Fibroblast of lung (primary cell): ENCODE results near the gene GNB1L. TPM values are rescaled to one million over a fixed set of nuclear protein-coding genes. Genes with fewer than 3 reads are reported as not detected.

Experiments used
- DNase-seq, 2 donors: peaks; one replicate each; pipeline versions ENCODE4 v3.0.0 to v3.0.0-alpha.2; 2010; ENCODE audit warnings: low read depth in 2 of 2
- H2AFZ ChIP-seq: 2 replicates; pipeline ENCODE4 v1.5.1; 2012; ENCODE audit warnings: low read length, control low read depth, inconsistent platforms
- H3K27ac ChIP-seq: 2 replicates; pipeline ENCODE4 v1.5.1; 2011; ENCODE audit warnings: low read length, control low read depth; ENCODE audit not compliant: insufficient read depth
- H3K27me3 ChIP-seq: 2 replicates; pipeline ENCODE4 v1.5.1; 2011; ENCODE audit warnings: mild to moderate bottlenecking, low read length; ENCODE audit not compliant: control insufficient read depth, insufficient read depth
- H3K36me3 ChIP-seq: 2 replicates; pipeline ENCODE4 v1.5.1; 2011; ENCODE audit warnings: low read length; ENCODE audit not compliant: control insufficient read depth, insufficient read depth
- H3K4me1 ChIP-seq: 2 replicates; pipeline ENCODE4 v1.5.1; 2011; ENCODE audit warnings: low read length; ENCODE audit not compliant: control insufficient read depth, insufficient read depth; ENCODE audit errors: extremely low read depth
- H3K4me2 ChIP-seq: 2 replicates; pipeline ENCODE4 v1.5.1; 2011; ENCODE audit warnings: low read length, control low read depth; ENCODE audit not compliant: insufficient read depth; ENCODE audit errors: extremely low read depth
- H3K4me3 ChIP-seq, 4 experiments: fragments of 200-600 bp in 1 of 4; sonication (generic) in 1 of 4; replicated peaks in 1 of 4; 2 replicates each; pipeline ENCODE4 v1.5.1; 2011 to 2016; ENCODE audit warnings: low read length in 4 of 4, low read depth in 3 of 4, mild to moderate bottlenecking in 3 of 4, control low read depth in 2 of 4, inconsistent platforms in 1 of 4, mixed read lengths in 1 of 4; ENCODE audit not compliant: insufficient read depth in 1 of 4; ENCODE audit errors: control extremely low read depth in 1 of 4
- H3K79me2 ChIP-seq: 2 replicates; pipeline ENCODE4 v1.5.1; 2012; ENCODE audit warnings: mild to moderate bottlenecking, low read length, inconsistent platforms; ENCODE audit not compliant: control insufficient read depth, insufficient read depth
- H3K9ac ChIP-seq: 2 replicates; pipeline ENCODE4 v1.5.1; 2011; ENCODE audit warnings: mild to moderate bottlenecking, low read length, control low read depth; ENCODE audit not compliant: insufficient read depth
- H3K9me3 ChIP-seq: 2 replicates; pipeline ENCODE4 v1.5.1; 2012; ENCODE audit warnings: low read depth, low read length; ENCODE audit not compliant: control insufficient read depth, insufficient read depth
- H4K20me1 ChIP-seq: 2 replicates; pipeline ENCODE4 v1.5.1; 2011; ENCODE audit warnings: low read length; ENCODE audit not compliant: control insufficient read depth, insufficient read depth; ENCODE audit errors: extremely low read depth
- CTCF ChIP-seq, 2 donors: IDR thresholded peaks in 1 of 2; conservative IDR thresholded peaks in 1 of 2; 1 replicate in 1 of 2; 2 replicates in 1 of 2; pipeline ENCODE4 v1.5.1; 2011 to 2012; ENCODE audit warnings: low read length in 2 of 2, control low read depth in 1 of 2, inconsistent platforms in 1 of 2, low read depth in 1 of 2, mild to moderate bottlenecking in 1 of 2
- EZH2 ChIP-seq: IDR thresholded peaks from 2 replicates; pipeline ENCODE4 v1.5.1; 2012; ENCODE audit warnings: low read length, control low read depth, mild to moderate bottlenecking; ENCODE audit errors: missing control alignments
- polyA plus RNA-seq, 2 donors: library from polyadenylated mRNA; depleted of rRNA in 1 of 2; stranded (reverse) in 1 of 2; unstranded in 1 of 2; fragments of >200 nt; gene quantifications; 2 replicates each; pipeline ENCODE4 v1.2.1, GENCODE V29; 2011 to 2012; ENCODE audit warnings: missing spikeins in 1 of 2
- total RNA-seq: library from RNA; depleted of rRNA; stranded (reverse); fragments of >200 nt; gene quantifications from 2 replicates; pipeline ENCODE4 v1.2.1, GENCODE V29; 2014

GNB1L gene
- total and polyA plus RNA-seq, 2 donors (not counting 1 experiment from before 2014, with no cell fraction given), result 1.4 to 7.8 TPM

DNA sequence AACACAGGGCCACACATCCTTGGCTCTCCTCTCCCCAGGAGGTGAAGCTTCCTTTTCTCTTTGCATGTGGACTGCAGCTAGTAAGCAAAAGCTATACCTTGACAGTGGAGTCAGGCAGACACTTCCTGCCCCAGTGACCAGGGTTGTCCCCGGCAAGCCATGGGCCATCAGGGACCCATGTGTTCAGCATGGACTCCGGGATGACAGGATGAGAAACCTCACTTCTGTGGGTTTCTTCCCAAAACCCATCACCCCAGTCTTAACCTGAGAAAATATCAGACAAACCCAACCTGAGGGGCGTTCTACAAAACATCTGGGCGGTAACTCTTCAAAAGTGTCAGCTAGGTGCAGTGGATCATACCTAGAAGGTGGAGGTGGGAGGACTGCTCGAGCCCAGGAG, 40.2 kb downstream of the GNB1L start:
- H4K20me1 ChIP-seq, result no peaks in the 10 kb centered on the region
- no peaks in the 10 kb centered on the region for H3K27me3 ChIP-seq
- no peak overlapping the region for H3K4me3 ChIP-seq
- no peak overlapping the region for H3K9ac ChIP-seq
- H3K79me2 ChIP-seq, result no peaks in the 10 kb centered on the region
- no peak for DNase-seq
- no peak overlapping the region for H3K27ac ChIP-seq
- no peak for TF ChIP-seq CTCF (conservative IDR thresholded peaks at IDR 0.05 in 1 of 2, IDR thresholded peaks at IDR 0.05 in 1 of 2; ENCODE audit: low read depth in 1 of 2, low read length in 2 of 2)
- TF ChIP-seq EZH2, result no peak
- no peak overlapping the region for H2AFZ ChIP-seq
- no peaks in the 10 kb centered on the region for H3K36me3 ChIP-seq
- H3K4me2 ChIP-seq, result no peak overlapping the region
- no peaks in the 10 kb centered on the region for H3K9me3 ChIP-seq
- H3K4me1 ChIP-seq, result no peaks in the 10 kb centered on the region

- Histone ChIP-seq H3K9ac (no peak overlapping the region), H3K4me2 (no peak overlapping the region), H4K20me1 (no peaks in the 10 kb centered on the region), H3K27ac (no peak overlapping the region), H3K4me1 (no peaks in the 10 kb centered on the region), H3K9me3 (no peaks in the 10 kb centered on the region), H3K36me3 (no peaks in the 10 kb centered on the region), H2AFZ (no peak overlapping the region), H3K4me3 (no peak overlapping the region), H3K79me2 (no peaks in the 10 kb centered on the region), H3K27me3 (no peaks in the 10 kb centered on the region)
- DNase-seq, result no peak
- TF ChIP-seq EZH2, result no peak
- no peak for TF ChIP-seq CTCF (conservative IDR thresholded peaks at IDR 0.05 in 1 of 2, IDR thresholded peaks at IDR 0.05 in 1 of 2; ENCODE audit: low read depth in 1 of 2, low read length in 2 of 2)
Observed at GRCh38 chr22:19812910-19813309, 41.8 kb downstream of the GNB1L start.

DNA sequence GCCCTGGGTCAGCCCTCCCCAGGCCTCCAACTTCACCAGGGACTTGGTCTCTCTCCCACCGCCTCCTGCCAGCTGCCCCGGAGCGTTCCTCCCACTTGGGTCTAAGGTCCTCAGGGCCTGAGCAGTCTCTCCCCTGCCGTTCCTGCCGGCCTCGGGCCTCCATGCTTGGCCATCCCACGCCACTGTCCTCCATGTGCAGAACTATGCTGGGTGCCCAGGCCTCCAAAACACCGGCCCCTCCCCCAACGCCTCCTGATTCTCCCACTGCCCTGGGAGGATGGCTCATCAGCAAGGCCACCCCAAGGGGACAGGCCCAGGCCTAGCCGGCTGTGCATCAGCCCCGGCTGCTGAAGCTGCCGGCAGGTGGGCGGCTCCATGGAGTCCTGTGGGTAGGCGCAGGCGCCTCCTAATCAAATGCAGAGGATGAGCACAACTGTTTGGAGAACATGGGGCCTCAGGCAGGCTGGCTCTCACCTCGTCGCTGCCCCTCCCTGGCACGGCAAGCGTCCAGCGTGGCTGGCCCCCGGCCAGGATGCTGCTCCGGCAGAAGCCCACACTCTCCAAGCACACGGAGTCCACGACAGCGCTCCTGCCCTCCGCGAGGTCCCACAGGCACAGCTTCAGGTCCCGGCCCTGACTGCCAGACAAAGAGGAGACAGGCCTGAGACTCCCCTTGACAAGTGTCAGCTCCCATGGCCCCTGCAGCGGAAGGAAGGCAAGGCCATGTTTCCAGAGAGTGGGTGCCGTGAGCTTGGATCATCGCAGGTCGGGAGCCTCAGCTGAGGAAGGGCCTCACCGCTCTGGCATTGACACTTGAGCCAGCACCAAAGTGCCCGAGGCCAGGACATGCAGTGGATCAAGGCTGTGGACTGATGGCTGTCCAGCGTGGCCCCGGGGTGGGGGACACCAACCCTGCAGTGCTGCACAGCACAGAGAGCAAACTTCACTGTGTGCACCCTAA, 42.6 kb downstream of the GNB1L start:
- no peak overlapping the region for H3K27ac ChIP-seq
- TF ChIP-seq EZH2, result no peak
- no peak for TF ChIP-seq CTCF (conservative IDR thresholded peaks at IDR 0.05 in 1 of 2, IDR thresholded peaks at IDR 0.05 in 1 of 2; ENCODE audit: low read depth in 1 of 2, low read length in 2 of 2)
- no peak overlapping the region for H3K4me3 ChIP-seq
- no peak overlapping the region for H3K4me2 ChIP-seq
- no peaks in the 10 kb centered on the region for H3K79me2 ChIP-seq
- no peaks in the 10 kb centered on the region for H3K36me3 ChIP-seq
- no peak overlapping the region for H2AFZ ChIP-seq
- no peak overlapping the region for H3K9ac ChIP-seq
- no peak for DNase-seq
- H4K20me1 ChIP-seq, result no peaks in the 10 kb centered on the region
- no peaks in the 10 kb centered on the region for H3K27me3 ChIP-seq
- no peaks in the 10 kb centered on the region for H3K4me1 ChIP-seq
- H3K9me3 ChIP-seq, result no peaks in the 10 kb centered on the region
